ENCODE results near the gene CREB3L1. TPM values are rescaled to one million over a fixed set of nuclear protein-coding genes. Genes with fewer than 3 reads are reported as not detected.

The CREB3L1 gene, protein sequence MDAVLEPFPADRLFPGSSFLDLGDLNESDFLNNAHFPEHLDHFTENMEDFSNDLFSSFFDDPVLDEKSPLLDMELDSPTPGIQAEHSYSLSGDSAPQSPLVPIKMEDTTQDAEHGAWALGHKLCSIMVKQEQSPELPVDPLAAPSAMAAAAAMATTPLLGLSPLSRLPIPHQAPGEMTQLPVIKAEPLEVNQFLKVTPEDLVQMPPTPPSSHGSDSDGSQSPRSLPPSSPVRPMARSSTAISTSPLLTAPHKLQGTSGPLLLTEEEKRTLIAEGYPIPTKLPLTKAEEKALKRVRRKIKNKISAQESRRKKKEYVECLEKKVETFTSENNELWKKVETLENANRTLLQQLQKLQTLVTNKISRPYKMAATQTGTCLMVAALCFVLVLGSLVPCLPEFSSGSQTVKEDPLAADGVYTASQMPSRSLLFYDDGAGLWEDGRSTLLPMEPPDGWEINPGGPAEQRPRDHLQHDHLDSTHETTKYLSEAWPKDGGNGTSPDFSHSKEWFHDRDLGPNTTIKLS
- total RNA-seq: 45.9 and 50.5 TPM in 2 replicates

DNA sequence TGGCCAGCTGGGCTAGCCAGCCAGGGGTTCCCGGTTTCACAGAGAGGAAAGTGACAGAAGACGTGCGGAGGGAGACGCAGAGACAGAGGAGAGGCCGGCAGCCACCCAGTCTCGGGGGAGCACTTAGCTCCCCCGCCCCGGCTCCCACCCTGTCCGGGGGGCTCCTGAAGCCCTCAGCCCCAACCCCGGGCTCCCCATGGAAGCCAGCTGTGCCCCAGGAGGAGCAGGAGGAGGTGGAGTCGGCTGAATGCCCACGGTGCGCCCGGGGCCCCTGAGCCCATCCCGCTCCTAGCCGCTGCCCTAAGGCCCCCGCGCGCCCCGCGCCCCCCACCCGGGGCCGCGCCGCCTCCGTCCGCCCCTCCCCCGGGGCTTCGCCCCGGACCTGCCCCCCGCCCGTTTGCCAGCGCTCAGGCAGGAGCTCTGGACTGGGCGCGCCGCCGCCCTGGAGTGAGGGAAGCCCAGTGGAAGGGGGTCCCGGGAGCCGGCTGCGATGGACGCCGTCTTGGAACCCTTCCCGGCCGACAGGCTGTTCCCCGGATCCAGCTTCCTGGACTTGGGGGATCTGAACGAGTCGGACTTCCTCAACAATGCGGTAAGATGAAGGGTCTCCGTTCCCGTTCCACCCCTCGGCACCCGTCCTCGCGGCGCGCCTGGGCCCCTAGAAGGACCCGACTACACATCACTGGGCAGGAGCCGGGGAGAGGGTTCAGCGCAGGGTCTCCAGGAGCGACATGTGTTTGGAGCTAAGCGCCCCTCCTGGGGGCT is at the start of gene CREB3L1:
Gene CREB3L1, plus strand, starts transcription at position 41 of the 765 bp plus-strand sequence. Its CDS starts 450 bp downstream, at position 491.

DNA sequence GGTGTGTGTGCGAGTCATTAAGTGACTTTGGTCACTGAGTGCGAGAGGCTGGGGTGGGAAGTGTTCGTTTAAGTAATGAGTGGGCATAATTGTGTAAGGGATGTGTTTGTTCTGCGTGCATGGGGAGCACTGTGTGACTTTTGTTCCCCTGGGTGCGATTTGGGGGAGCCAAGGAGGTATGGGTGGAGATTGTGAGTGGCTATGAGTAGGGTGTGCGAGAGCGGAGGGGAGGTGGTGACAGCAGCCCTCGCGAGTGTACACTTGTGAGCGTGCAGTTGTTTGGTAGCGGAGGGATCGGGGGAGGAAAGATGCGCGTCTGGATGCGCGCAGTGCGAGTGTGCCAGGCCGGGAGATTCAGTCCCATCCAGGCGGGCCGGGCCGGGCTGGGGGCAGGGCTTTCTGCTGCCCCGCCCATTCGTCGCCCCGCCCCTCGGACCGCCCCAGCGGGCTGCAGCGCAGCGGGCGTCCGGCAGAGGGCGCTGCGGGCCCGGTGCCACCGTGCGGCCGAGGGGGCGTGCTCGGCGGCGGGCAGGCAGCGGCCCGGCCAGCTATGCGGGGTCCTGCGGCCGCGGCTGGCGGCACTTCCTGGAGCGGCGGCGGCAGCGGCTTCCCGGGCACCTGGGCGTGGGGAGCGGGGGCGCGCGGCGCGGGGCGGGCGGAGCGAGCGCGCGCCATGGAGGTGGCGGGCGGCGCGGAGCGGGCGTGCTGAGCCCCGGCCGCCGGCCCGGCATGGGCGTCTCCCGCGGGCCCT is 69.6 kb downstream of the CREB3L1 start, which contains the start of gene DGKZ:
Gene DGKZ, plus strand, starts transcription at position 578 of the 751 bp plus-strand sequence. CDS start 197 bp downstream, outside the sequence.

Other genes starting within 250 kb of the CREB3L1 start
- gene PHF21A, start 156.2 kb upstream of the CREB3L1 start, total RNA-seq: 20.2 and 29.1 TPM in 2 replicates
- gene DGKZ, start 69.8 kb downstream of the CREB3L1 start, total RNA-seq: 38.3 and 40.4 TPM in 2 replicates
- gene MDK, start 104.0 kb downstream of the CREB3L1 start, total RNA-seq: 47.7 and 52.2 TPM in 2 replicates
- gene CHRM4, start 114.1 kb downstream of the CREB3L1 start, total RNA-seq: not detected in 2 replicates